B cell (primary cell): ENCODE results near the gene APRT. TPM values are rescaled to one million over a fixed set of nuclear protein-coding genes. Genes with fewer than 3 reads are reported as not detected.

ENCODE experiments used
- ATAC-seq: fragments of 200-7000 bp; cut with Tn5 transposase; one replicate; pipeline ENCODE4 v1.10.0; 2021; ENCODE audit warnings: low read depth, mild to moderate bottlenecking, moderate number of reproducible peaks, moderate library complexity
- CTCF ChIA-PET: fragments of 350-600 bp; sonication (Branson Sonifier 250); formaldehyde crosslinking; loops from one replicate; lab custom pipeline; 2021; ENCODE audit warnings: antibody characterized with exemption, inconsistent platforms; lab: Charles Lee
- POLR2A ChIA-PET: fragments of 350-600 bp; sonication (Branson Sonifier 250); formaldehyde crosslinking; loops from one replicate; lab custom pipeline; 2021; ENCODE audit warnings: antibody characterized with exemption; lab: Charles Lee
- DNase-seq: peaks from one replicate; pipeline ENCODE4 v3.0.0; 2013
- H2AFZ ChIP-seq: 2 replicates; pipeline ENCODE4 v1.6.1; 2012; ENCODE audit warnings: mild to moderate bottlenecking, low read depth, low read length; ENCODE audit not compliant: insufficient read depth, poor library complexity, severe bottlenecking
- H3K27ac ChIP-seq, 2 donors: 1 replicate in 1 of 2; 2 replicates in 1 of 2; pipeline ENCODE4 v1.5.1; 2012 to 2013; ENCODE audit warnings: low read length in 2 of 2, mild to moderate bottlenecking in 2 of 2, moderate library complexity in 1 of 2
- H3K27me3 ChIP-seq, 4 experiments: fragments of 200-600 bp in 1 of 4; sonication (generic) in 1 of 4; replicated peaks in 1 of 4; 1 replicate in 2 of 4; 2 replicates in 2 of 4; pipeline versions ENCODE4 v1.6.1 to v1.7.0; 2013 to 2016; ENCODE audit warnings: low read length in 3 of 4, mild to moderate bottlenecking in 2 of 4, mixed read lengths in 1 of 4, moderate library complexity in 1 of 4; ENCODE audit not compliant: insufficient read depth in 4 of 4, control insufficient read depth in 3 of 4; ENCODE audit errors: control extremely low read depth in 1 of 4
- H3K36me3 ChIP-seq, 2 experiments: replicated peaks in 1 of 2; 1 replicate in 1 of 2; 2 replicates in 1 of 2; pipeline versions ENCODE4 v1.6.1 to v1.7.1; 2013; ENCODE audit warnings: low read length in 1 of 2; ENCODE audit not compliant: insufficient read depth in 2 of 2, control insufficient read depth in 1 of 2; ENCODE audit errors: control extremely low read depth in 1 of 2, extremely low read depth in 1 of 2
- H3K4me1 ChIP-seq, 2 donors: fragments of 200-600 bp in 1 of 2; sonication (generic) in 1 of 2; 1 replicate in 1 of 2; 2 replicates in 1 of 2; pipeline versions ENCODE4 v1.5.1 to v1.6.1; 2013 to 2017; ENCODE audit warnings: low read length in 2 of 2; ENCODE audit not compliant: control insufficient read depth in 2 of 2, insufficient read depth in 2 of 2
- H3K4me2 ChIP-seq: replicated peaks from 2 replicates; pipeline ENCODE3; 2012; ENCODE audit warnings: mild to moderate bottlenecking, low read depth, low read length; ENCODE audit not compliant: poor library complexity, severe bottlenecking
- H3K4me3 ChIP-seq, 5 experiments: fragments of 200-600 bp in 1 of 5; sonication (generic) in 1 of 5; 1 replicate in 3 of 5; 2 replicates in 2 of 5; pipeline versions ENCODE4 v1.5.1 to v1.7.0; 2011 to 2016; ENCODE audit warnings: low read length in 4 of 5, mild to moderate bottlenecking in 4 of 5, low read depth in 2 of 5, control low read depth in 1 of 5, moderate library complexity in 1 of 5; ENCODE audit not compliant: insufficient read depth in 1 of 5; ENCODE audit errors: control extremely low read depth in 1 of 5, extremely low read depth in 1 of 5
- H3K79me2 ChIP-seq: fragments of 200-600 bp; sonication (generic); one replicate; pipeline ENCODE4 v1.6.0; 2016; ENCODE audit warnings: low read length; ENCODE audit not compliant: control insufficient read depth, insufficient read depth
- H3K9ac ChIP-seq: fragments of 200-600 bp; sonication (generic); 2 replicates; pipeline ENCODE4 v1.6.1; 2017; ENCODE audit warnings: mild to moderate bottlenecking, low read length, moderate library complexity
- H3K9me3 ChIP-seq, 3 donors: one replicate each; pipeline versions ENCODE4 v1.6.1 to v1.7.1; 2013; ENCODE audit warnings: low read length in 2 of 3; ENCODE audit not compliant: control insufficient read depth in 2 of 3, insufficient read depth in 1 of 3; ENCODE audit errors: control extremely low read depth in 1 of 3
- H4K20me1 ChIP-seq: 2 replicates; pipeline ENCODE4 v1.6.0; 2012; ENCODE audit warnings: mild to moderate bottlenecking, low read length; ENCODE audit not compliant: insufficient read depth, control insufficient read depth, poor library complexity, severe bottlenecking
- H3K27ac Mint-ChIP-seq: one replicate; pipeline ENCODE4 v1.8.0; 2021; ENCODE audit warnings: mixed read lengths
- H3K27me3 Mint-ChIP-seq: one replicate; pipeline ENCODE4 v1.8.0; 2021; ENCODE audit warnings: mixed read lengths
- H3K4me1 Mint-ChIP-seq: one replicate; pipeline ENCODE4 v1.8.0; 2021; ENCODE audit warnings: mixed read lengths
- H3K4me3 Mint-ChIP-seq: one replicate; pipeline ENCODE4 v1.8.0; 2021; ENCODE audit warnings: mixed read lengths
- H3K9me3 Mint-ChIP-seq: one replicate; pipeline ENCODE4 v1.8.0; 2022; ENCODE audit warnings: mixed read lengths; ENCODE audit not compliant: insufficient read depth
- EZH2 ChIP-seq: IDR thresholded peaks from 2 replicates; pipeline ENCODE4 v1.6.1; 2012; ENCODE audit warnings: borderline replicate concordance, low read depth, mild to moderate bottlenecking, moderate library complexity, low read length; ENCODE audit not compliant: insufficient read depth, poor library complexity, severe bottlenecking
- WGBS: methylation state at CpG from one replicate; pipeline ENCODE4 v1.1.5; 2013; ENCODE audit warnings: missing lambda C conversion rate; ENCODE audit not compliant: insufficient coverage; 5-methylcytosine and 5-hydroxymethylcytosine counted together
- intact Hi-C: fragments of 100-400 bp; cut with micrococcal nuclease; formaldehyde crosslinking; loops from one replicate; pipeline ENCODE4 v1.10.0; 2022
- polyA minus RNA-seq: library from RNA; depleted of rRNA, polyadenylated mRNA; stranded (reverse); fragments of >200 nt; gene quantifications from 2 replicates; pipeline ENCODE4 v1.2.3, GENCODE V29; 2012
- polyA plus RNA-seq: library from polyadenylated mRNA; depleted of rRNA; stranded (reverse); fragments of >200 nt; gene quantifications from 2 replicates; pipeline ENCODE4 v1.2.3, GENCODE V29; 2012
- total RNA-seq, 2 donors: library from RNA; stranded (reverse); fragments of 120-200 nt in 1 of 2; gene quantifications; 1 replicate in 1 of 2; 2 replicates in 1 of 2; pipeline versions ENCODE4 v1.2.3 to v1.2.4, GENCODE V29; 2013 to 2022
- TF ChIP-seq, protein P1 (sequence below): fragments of 200-600 bp; IDR thresholded peaks from one replicate; pipeline ENCODE4 v1.8.0; 2022; ENCODE audit warnings: antibody characterized with exemption, mild to moderate bottlenecking

APRT gene, protein sequence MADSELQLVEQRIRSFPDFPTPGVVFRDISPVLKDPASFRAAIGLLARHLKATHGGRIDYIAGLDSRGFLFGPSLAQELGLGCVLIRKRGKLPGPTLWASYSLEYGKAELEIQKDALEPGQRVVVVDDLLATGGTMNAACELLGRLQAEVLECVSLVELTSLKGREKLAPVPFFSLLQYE
- total RNA-seq (111 and 124 TPM in 2 replicates), polyA plus RNA-seq (121 and 161 TPM in 2 replicates), polyA minus RNA-seq (120 and 124 TPM in 2 replicates)
- 153 TPM for total RNA-seq (2013)

DNA sequence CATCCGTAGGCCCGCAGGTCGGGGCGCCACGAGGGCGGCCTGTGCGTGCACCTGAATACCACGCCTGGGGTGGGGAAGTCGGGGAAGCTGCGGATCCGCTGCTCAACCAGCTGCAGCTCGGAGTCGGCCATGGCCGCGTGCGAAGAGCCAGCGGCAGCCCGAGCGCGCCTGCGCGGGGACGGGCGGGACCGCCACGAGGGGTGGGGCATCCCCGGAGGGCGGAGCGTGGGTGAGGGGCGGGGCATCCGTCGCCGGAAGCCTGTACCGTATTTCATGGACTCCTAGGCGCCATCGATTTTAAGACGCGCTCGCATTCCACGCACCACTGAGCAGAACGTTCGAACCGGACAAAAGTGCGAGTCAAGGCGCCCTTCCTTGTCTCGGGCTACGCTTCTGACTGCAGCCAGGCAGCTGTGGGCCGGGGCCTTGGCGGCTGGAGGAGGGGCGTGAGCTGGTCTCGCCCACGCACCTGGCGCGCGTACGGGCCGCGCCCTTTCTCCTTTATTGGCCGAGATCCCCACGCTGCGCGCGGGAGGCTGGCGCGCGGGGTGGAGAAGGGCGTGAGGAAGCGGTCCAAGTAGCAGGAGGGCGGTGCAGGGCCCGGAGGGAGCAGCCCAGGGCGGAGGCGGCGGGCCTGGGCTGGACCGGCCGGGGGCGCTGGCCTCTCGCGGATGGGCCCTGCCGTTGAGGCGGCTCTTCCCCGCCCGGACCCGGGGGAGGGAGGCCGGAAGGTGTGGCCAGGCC is at the start of gene APRT:
Gene APRT, minus strand, starts transcription at position 160 of the 744 bp plus-strand sequence. Its CDS starts 29 bp downstream, at position 131.
- H3K9me3 Mint-ChIP-seq, result no peaks in the 10 kb centered on the region
- H2AFZ ChIP-seq, result peak within 1 kb of the TSS; percentile 78
- peak within 1 kb of the TSS; percentile 99 for H3K27ac Mint-ChIP-seq
- WGBS, result under 1% methylated on average over 80 of the region's 84 CpGs
- H3K27ac ChIP-seq, result peak within 1 kb of the TSS; percentile 61 to 65
- no peaks in the 10 kb centered on the region for H3K27me3 Mint-ChIP-seq
- intact Hi-C loops, result loop anchor here (1.0 kb wide), 8 partner anchors 9 to 748 kb away; partner anchors contain the start of genes CDH15, CDT1, RPL13 and TRAPPC2L
- no peak for TF ChIP-seq EZH2
- TF ChIP-seq, protein P1, sequence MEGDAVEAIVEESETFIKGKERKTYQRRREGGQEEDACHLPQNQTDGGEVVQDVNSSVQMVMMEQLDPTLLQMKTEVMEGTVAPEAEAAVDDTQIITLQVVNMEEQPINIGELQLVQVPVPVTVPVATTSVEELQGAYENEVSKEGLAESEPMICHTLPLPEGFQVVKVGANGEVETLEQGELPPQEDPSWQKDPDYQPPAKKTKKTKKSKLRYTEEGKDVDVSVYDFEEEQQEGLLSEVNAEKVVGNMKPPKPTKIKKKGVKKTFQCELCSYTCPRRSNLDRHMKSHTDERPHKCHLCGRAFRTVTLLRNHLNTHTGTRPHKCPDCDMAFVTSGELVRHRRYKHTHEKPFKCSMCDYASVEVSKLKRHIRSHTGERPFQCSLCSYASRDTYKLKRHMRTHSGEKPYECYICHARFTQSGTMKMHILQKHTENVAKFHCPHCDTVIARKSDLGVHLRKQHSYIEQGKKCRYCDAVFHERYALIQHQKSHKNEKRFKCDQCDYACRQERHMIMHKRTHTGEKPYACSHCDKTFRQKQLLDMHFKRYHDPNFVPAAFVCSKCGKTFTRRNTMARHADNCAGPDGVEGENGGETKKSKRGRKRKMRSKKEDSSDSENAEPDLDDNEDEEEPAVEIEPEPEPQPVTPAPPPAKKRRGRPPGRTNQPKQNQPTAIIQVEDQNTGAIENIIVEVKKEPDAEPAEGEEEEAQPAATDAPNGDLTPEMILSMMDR, result no peak
- peak within 1 kb of the TSS; percentile 98 for H3K4me3 Mint-ChIP-seq
- peaks cover 0 to 23% of the 10 kb centered on the region in 2 experiments for H3K36me3 ChIP-seq
- CTCF ChIA-PET, result interaction anchor here (0.9 to 3.9 kb wide), 11 partner anchors 9 to 406 kb away, joined by 3 to 23 read pairs (median 4); partner anchors contain the start of genes GALNS, TRAPPC2L and ZNF778
- no peaks in the 10 kb centered on the region for H3K9me3 ChIP-seq
- POLR2A ChIA-PET, result interaction anchor here (0.7 to 2.3 kb wide), 6 partner anchors 30 to 406 kb away, joined by 4 to 11 read pairs (median 6); partner anchors contain the start of genes GALNS, TRAPPC2L and ZNF778
- H3K4me1 Mint-ChIP-seq, result peaks cover 19% of the 10 kb centered on the region
- peak within 1 kb of the TSS; percentile 99 for H3K4me2 ChIP-seq
- peaks cover 39% of the 10 kb centered on the region for H4K20me1 ChIP-seq
- peaks cover 15% of the 10 kb centered on the region for H3K79me2 ChIP-seq
- peaks cover 11 to 27% of the 10 kb centered on the region in 2 donors for H3K4me1 ChIP-seq
- peak within 1 kb of the TSS; percentile 45 to 90 (median 77) for H3K4me3 ChIP-seq
- peak within 1 kb of the TSS; percentile 79 for H3K9ac ChIP-seq
- ATAC-seq (peak; percentile 87), DNase-seq (peak; percentile 97)
- no peaks in the 10 kb centered on the region for H3K27me3 ChIP-seq
